ENCODE results near the gene FAM114A2.

The FAM114A2 gene

GRCh38 chr5:153983885-153984284 lies 54.8 kb downstream of the FAM114A2 start:
- in situ Hi-C loops (cut with MboI; ENCODE audit: low pct_unique_long_range_greater_than_20kb, low sequenced_read_pairs, unreplicated experiment) = no loop called here
- TF ChIP-seq, protein P1, sequence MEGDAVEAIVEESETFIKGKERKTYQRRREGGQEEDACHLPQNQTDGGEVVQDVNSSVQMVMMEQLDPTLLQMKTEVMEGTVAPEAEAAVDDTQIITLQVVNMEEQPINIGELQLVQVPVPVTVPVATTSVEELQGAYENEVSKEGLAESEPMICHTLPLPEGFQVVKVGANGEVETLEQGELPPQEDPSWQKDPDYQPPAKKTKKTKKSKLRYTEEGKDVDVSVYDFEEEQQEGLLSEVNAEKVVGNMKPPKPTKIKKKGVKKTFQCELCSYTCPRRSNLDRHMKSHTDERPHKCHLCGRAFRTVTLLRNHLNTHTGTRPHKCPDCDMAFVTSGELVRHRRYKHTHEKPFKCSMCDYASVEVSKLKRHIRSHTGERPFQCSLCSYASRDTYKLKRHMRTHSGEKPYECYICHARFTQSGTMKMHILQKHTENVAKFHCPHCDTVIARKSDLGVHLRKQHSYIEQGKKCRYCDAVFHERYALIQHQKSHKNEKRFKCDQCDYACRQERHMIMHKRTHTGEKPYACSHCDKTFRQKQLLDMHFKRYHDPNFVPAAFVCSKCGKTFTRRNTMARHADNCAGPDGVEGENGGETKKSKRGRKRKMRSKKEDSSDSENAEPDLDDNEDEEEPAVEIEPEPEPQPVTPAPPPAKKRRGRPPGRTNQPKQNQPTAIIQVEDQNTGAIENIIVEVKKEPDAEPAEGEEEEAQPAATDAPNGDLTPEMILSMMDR (IDR thresholded peaks at IDR 0.05; ENCODE audit: extremely low read depth, insufficient read depth, missing control alignments) = no peak
- no peak for DNase-seq (ENCODE audit: low spot score)

- no peak for DNase-seq (ENCODE audit: low spot score)
- in situ Hi-C loops (cut with MboI; ENCODE audit: low pct_unique_long_range_greater_than_20kb, low sequenced_read_pairs, unreplicated experiment) = no loop called here
- TF ChIP-seq, protein P1 (IDR thresholded peaks at IDR 0.05; ENCODE audit: extremely low read depth, insufficient read depth, missing control alignments) = no peak
Observed at GRCh38 chr5:153981905-153982605, 56.7 kb downstream of the FAM114A2 start.

GRCh38 chr5:153979028-153979783 lies 59.5 kb downstream of the FAM114A2 start:
- TF ChIP-seq, protein P1 (IDR thresholded peaks at IDR 0.05; ENCODE audit: extremely low read depth, insufficient read depth, missing control alignments) = no peak
- in situ Hi-C loops (cut with MboI; ENCODE audit: low pct_unique_long_range_greater_than_20kb, low sequenced_read_pairs, unreplicated experiment) = no loop called here
- DNase-seq (ENCODE audit: low spot score) = no peak

DNA sequence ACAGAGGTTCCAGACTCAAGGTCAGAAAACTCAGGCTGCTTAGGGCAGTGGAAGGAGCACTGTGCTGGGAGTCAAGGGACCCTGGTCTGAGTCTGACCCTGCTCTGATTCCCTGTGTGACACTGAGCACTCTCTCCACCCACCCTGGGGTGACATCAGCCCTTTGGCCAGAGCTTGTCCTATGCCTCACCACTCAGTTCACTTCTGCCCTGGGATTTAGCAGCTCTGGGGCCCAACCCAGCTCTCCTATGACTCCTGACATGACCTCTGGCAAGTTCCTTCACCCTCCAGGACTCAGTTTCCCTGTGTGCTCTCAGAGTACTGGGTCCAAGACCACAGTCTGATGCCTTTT lies 63.9 kb downstream of the FAM114A2 start:
- in situ Hi-C loops (cut with MboI; ENCODE audit: low pct_unique_long_range_greater_than_20kb, low sequenced_read_pairs, unreplicated experiment) = loop anchor here (25.0 kb wide), 1 partner anchor 462 kb away; no protein-coding TSS in a partner anchor
- DNase-seq (ENCODE audit: low spot score) = no peak
- TF ChIP-seq, protein P1 (IDR thresholded peaks at IDR 0.05; ENCODE audit: extremely low read depth, insufficient read depth, missing control alignments) = no peak

DNA sequence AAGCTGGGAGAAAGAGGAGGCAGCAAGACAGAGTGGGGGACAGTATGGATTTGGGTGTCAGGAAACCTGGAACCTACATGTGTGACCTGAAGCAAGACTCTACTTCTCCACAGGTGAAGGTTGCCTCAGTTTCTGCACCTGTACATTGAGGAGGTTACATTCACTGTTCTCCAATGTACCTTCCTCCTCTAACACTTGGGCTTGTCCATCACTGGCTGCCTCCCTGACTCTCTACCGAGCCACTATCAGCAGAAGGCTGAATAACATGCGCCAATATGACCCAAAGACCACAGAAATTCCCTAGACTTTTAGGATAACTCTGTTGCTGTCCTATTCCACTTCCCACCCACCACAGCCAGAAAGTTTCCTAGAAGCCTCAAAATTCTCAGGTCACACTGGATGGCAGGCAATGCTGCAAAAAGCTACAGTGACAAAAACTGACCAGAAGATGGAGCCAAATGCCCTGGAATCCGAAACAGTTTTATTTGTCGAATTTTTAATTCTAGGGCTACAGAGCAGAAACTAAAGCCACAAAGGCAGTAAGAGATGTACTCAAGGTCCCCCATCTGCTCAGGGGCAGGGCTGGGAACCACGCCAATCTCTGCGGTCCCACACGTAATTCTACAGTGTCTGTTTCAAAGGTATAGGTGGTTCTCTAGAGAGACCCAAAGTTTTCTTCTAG lies 64.4 kb downstream of the FAM114A2 start:
- TF ChIP-seq, protein P1 (IDR thresholded peaks at IDR 0.05; ENCODE audit: extremely low read depth, insufficient read depth, missing control alignments) = peak; percentile 80
- in situ Hi-C loops (cut with MboI; ENCODE audit: low pct_unique_long_range_greater_than_20kb, low sequenced_read_pairs, unreplicated experiment) = loop anchor here (25.0 kb wide), 1 partner anchor 462 kb away; no protein-coding TSS in a partner anchor
- DNase-seq (ENCODE audit: low spot score) = peak; percentile 60

- in situ Hi-C loops (cut with MboI; ENCODE audit: low pct_unique_long_range_greater_than_20kb, low sequenced_read_pairs, unreplicated experiment) = loop anchor here (25.0 kb wide), 1 partner anchor 460 kb away; no protein-coding TSS in a partner anchor
- TF ChIP-seq, protein P1 (IDR thresholded peaks at IDR 0.05; ENCODE audit: extremely low read depth, insufficient read depth, missing control alignments) = no peak
- no peak for DNase-seq (ENCODE audit: low spot score)
Observed at GRCh38 chr5:153972240-153972639, 66.5 kb downstream of the FAM114A2 start.

All from GM13977 (cell line).